Prostate gland (tissue), 2 donors: ENCODE results near the gene C5orf24. TPM values are rescaled to one million over a fixed set of nuclear protein-coding genes. Genes with fewer than 3 reads are reported as not detected.

ENCODE experiments used
- DNase-seq: peaks from one replicate; pipeline ENCODE4 v3.0.0-alpha.2; 2019; ENCODE audit warnings: low spot score
- H3K27ac ChIP-seq, 2 donors: fragments of 200-600 bp; sonication (generic); 2 replicates each; pipeline ENCODE4 v1.5.1; 2017 to 2019
- H3K27me3 ChIP-seq: fragments of 200-600 bp; sonication (generic); replicated peaks from 2 replicates; pipeline ENCODE4 v1.5.1; 2019; ENCODE audit not compliant: insufficient read depth
- H3K36me3 ChIP-seq, 2 donors: fragments of 200-600 bp; sonication (generic); 1 replicate in 1 of 2; 2 replicates in 1 of 2; pipeline versions ENCODE4 v1.5.1 to v1.8.1; 2017 to 2019
- H3K4me1 ChIP-seq: fragments of 200-600 bp; sonication (generic); replicated peaks from 2 replicates; pipeline ENCODE4 v1.5.1; 2019
- H3K4me3 ChIP-seq, 2 donors: fragments of 200-600 bp; sonication (generic); 2 replicates each; pipeline ENCODE4 v1.5.1; 2017 to 2019
- H3K9me3 ChIP-seq: fragments of 200-600 bp; sonication (generic); 2 replicates; pipeline ENCODE4 v1.5.1; 2017
- CTCF ChIP-seq, 4 experiments: fragments of 200-600 bp in 2 of 4; fragments of 450-650 bp in 2 of 4; sonication (generic) in 2 of 4; IDR thresholded peaks; 1 replicate in 3 of 4; 2 replicates in 1 of 4; pipeline ENCODE4 v1.5.1; 2016 to 2019; ENCODE audit warnings: antibody characterized with exemption in 4 of 4, mild to moderate bottlenecking in 2 of 4, moderate library complexity in 2 of 4
- POLR2A ChIP-seq: fragments of 450-650 bp; IDR thresholded peaks from one replicate; pipeline ENCODE4 v1.6.1; 2016; ENCODE audit warnings: antibody characterized with exemption, mild to moderate bottlenecking
- POLR2AphosphoS5 ChIP-seq: sonication (generic); formaldehyde crosslinking; IDR thresholded peaks from one replicate; pipeline ENCODE4 v1.6.1; 2017; ENCODE audit warnings: antibody characterized with exemption
- WGBS: methylation state at CpG from one replicate; pipeline ENCODE4 v1.1.5; 2018; 5-methylcytosine and 5-hydroxymethylcytosine counted together
- intact Hi-C: fragments of 100-400 bp; cut with DNase I; formaldehyde crosslinking; loops from one replicate; pipeline ENCODE4 v1.14.2; 2022
- total RNA-seq, 2 donors: library from RNA; depleted of rRNA; stranded (reverse); fragments of >200 nt; gene quantifications; one replicate each; pipeline ENCODE4 v1.1.0, GENCODE V29; 2016

Gene C5orf24
- total RNA-seq, 2 donors from 2014 or later: 30.4 to 39.5 TPM

GRCh38 chr5:134817006-134817405, 28.8 kb upstream of the C5orf24 start:
- no peak for DNase-seq
- 85% methylated on average over 4 of the region's 4 CpGs for WGBS

DNA sequence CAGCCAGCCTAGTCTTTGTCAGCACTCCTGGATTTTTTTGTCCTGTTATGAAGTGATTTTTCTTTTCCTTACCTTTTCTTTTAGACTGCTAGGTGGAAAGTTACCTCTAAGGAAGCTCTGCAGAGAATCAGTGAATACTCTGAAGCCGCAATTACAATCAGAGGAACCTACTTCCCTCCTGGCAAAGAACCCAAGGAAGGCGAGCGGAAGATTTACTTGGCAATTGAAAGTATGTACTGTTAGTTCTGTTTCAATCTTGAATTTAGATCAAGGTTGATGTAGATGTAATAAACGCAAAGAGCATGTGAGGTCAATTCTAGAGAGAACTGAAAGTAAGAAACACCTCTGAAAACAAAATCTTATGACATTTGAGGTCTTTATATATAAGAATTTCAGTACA, 27.0 kb upstream of the C5orf24 start:
- no peaks in the 10 kb centered on the region for H3K9me3 ChIP-seq
- WGBS: 81% methylated on average over 4 of the region's 4 CpGs
- no peaks in the 10 kb centered on the region for H3K27me3 ChIP-seq
- DNase-seq: no peak
- H3K27ac ChIP-seq: no peak overlapping the region
- H3K4me1 ChIP-seq: no peaks in the 10 kb centered on the region
- H3K36me3 ChIP-seq: no peaks in the 10 kb centered on the region
- no peak overlapping the region for H3K4me3 ChIP-seq
- TF ChIP-seq CTCF (IDR thresholded peaks at IDR 0.05): no peak
- no peak for TF ChIP-seq POLR2AphosphoS5
- no peak for TF ChIP-seq POLR2A
- intact Hi-C loops: no loop called here

More at GRCh38 chr5:134817006-134817405, 28.8 kb upstream of the C5orf24 start:
- no peaks in the 10 kb centered on the region for H3K36me3 ChIP-seq
- H3K4me3 ChIP-seq: no peak overlapping the region
- intact Hi-C loops: no loop called here
- H3K9me3 ChIP-seq: no peaks in the 10 kb centered on the region
- H3K4me1 ChIP-seq: no peaks in the 10 kb centered on the region
- H3K27ac ChIP-seq: no peak overlapping the region
- H3K27me3 ChIP-seq: no peaks in the 10 kb centered on the region
- TF ChIP-seq CTCF (IDR thresholded peaks at IDR 0.05): no peak
- no peak for TF ChIP-seq POLR2A
- no peak for TF ChIP-seq POLR2AphosphoS5

- Histone ChIP-seq H3K4me3 (no peak overlapping the region), H3K9me3 (no peaks in the 10 kb centered on the region), H3K4me1 (no peaks in the 10 kb centered on the region), H3K27me3 (no peaks in the 10 kb centered on the region), H3K27ac (no peak overlapping the region), H3K36me3 (no peaks in the 10 kb centered on the region)
- DNase-seq: no peak
- TF ChIP-seq POLR2A: no peak
- TF ChIP-seq CTCF (IDR thresholded peaks at IDR 0.05): no peak
- no peak for TF ChIP-seq POLR2AphosphoS5
- 90% methylated on average over 4 of the region's 4 CpGs for WGBS
- intact Hi-C loops: no loop called here
These were observed 26.3 kb upstream of the C5orf24 start for GRCh38 chr5:134819407-134819963.

- TF ChIP-seq POLR2A: no peak
- TF ChIP-seq POLR2AphosphoS5: no peak
- TF ChIP-seq CTCF (IDR thresholded peaks at IDR 0.05): no peak
- intact Hi-C loops: no loop called here
- Histone ChIP-seq H3K4me1 (no peaks in the 10 kb centered on the region), H3K36me3 (no peaks in the 10 kb centered on the region), H3K27ac (no peak overlapping the region), H3K27me3 (no peaks in the 10 kb centered on the region), H3K4me3 (no peak overlapping the region), H3K9me3 (no peaks in the 10 kb centered on the region)
- DNase-seq: no peak
- WGBS: 94% methylated on average over 7 of the region's 7 CpGs
These were observed 23.9 kb upstream of the C5orf24 start for GRCh38 chr5:134821841-134822240.

- TF ChIP-seq CTCF (IDR thresholded peaks at IDR 0.05) (no peak), POLR2AphosphoS5 (no peak), POLR2A (no peak)
- 95% methylated on average over 1 of the region's 1 CpG for WGBS
- no peak overlapping the region for H3K27ac ChIP-seq
- no peaks in the 10 kb centered on the region for H3K27me3 ChIP-seq
- no peak overlapping the region for H3K4me3 ChIP-seq
- no peak for DNase-seq
- intact Hi-C loops: no loop called here
- no peaks in the 10 kb centered on the region for H3K4me1 ChIP-seq
- no peaks in the 10 kb centered on the region for H3K36me3 ChIP-seq
- H3K9me3 ChIP-seq: no peaks in the 10 kb centered on the region
These were observed 21.1 kb upstream of the C5orf24 start for GRCh38 chr5:134824681-134825080.
